ENCODE results near the gene SWT1.
A peak's percentile ranks its signal among the peaks of the same experiment; 100 is the strongest.
"Not testable (repeated sequence)": the region's sequence is repeated elsewhere in the genome, so short reads cannot be mapped to it uniquely, and the experiment has no call there.

The SWT1 gene

GRCh38 chr1:185291652-185292051 is 134.7 kb downstream of the SWT1 start:
- no peak for DNase-seq (ENCODE audit: low read depth)

- no peak for DNase-seq (ENCODE audit: low read depth)
Measured at GRCh38 chr1:185292237-185292636, 135.3 kb downstream of the SWT1 start.

GRCh38 chr1:185293967-185294542 is 137.1 kb downstream of the SWT1 start:
- DNase-seq (ENCODE audit: low read depth) = no peak

- DNase-seq (ENCODE audit: low read depth) = no peak
Measured at GRCh38 chr1:185295091-185295490, 138.1 kb downstream of the SWT1 start.

- no peak for DNase-seq (ENCODE audit: low read depth)
Measured at GRCh38 chr1:185297982-185298381, 141.0 kb downstream of the SWT1 start.

- no peak for DNase-seq (ENCODE audit: low read depth)
Measured at GRCh38 chr1:185300152-185300551, 143.2 kb downstream of the SWT1 start.

- no peak for DNase-seq (ENCODE audit: low read depth)
Measured at GRCh38 chr1:185305419-185305818, 148.5 kb downstream of the SWT1 start.

GRCh38 chr1:185308126-185308525 is 151.2 kb downstream of the SWT1 start:
- DNase-seq (ENCODE audit: low read depth) = no peak

GRCh38 chr1:185309566-185309965 is 152.6 kb downstream of the SWT1 start:
- no peak for DNase-seq (ENCODE audit: low read depth)

- no peak for DNase-seq (ENCODE audit: low read depth)
Measured at GRCh38 chr1:185311589-185312225, 154.7 kb downstream of the SWT1 start.

GRCh38 chr1:185312361-185313138 is 155.6 kb downstream of the SWT1 start:
- DNase-seq (ENCODE audit: low read depth) = no peak

- DNase-seq (ENCODE audit: low read depth) = no peak
Measured at GRCh38 chr1:185314411-185314810, 157.4 kb downstream of the SWT1 start.

- DNase-seq (ENCODE audit: low read depth) = no peak
Measured at GRCh38 chr1:185315445-185316071, 158.6 kb downstream of the SWT1 start.

- DNase-seq (ENCODE audit: low read depth) = peak; percentile 83
Measured at GRCh38 chr1:185316163-185317033, 159.4 kb downstream of the SWT1 start.

- peak; percentile 94 for DNase-seq (ENCODE audit: low read depth)
Measured at GRCh38 chr1:185317034-185317885, 160.3 kb downstream of the SWT1 start, which contains the start of gene IVNS1ABP. TSS of gene IVNS1ABP (minus strand) at chr1:185317243. CDS start at chr1:185309493, 7,750 bp downstream.

- DNase-seq (ENCODE audit: low read depth) = peak; percentile 64
Measured at GRCh38 chr1:185317886-185318310, 160.9 kb downstream of the SWT1 start.

- no peak for DNase-seq (ENCODE audit: low read depth)
Measured at GRCh38 chr1:185318431-185319138, 161.6 kb downstream of the SWT1 start.

GRCh38 chr1:185319139-185319475 is 162.1 kb downstream of the SWT1 start:
- no peak for DNase-seq (ENCODE audit: low read depth)

GRCh38 chr1:185321104-185321503 is 164.1 kb downstream of the SWT1 start:
- not testable (repeated sequence) for DNase-seq (ENCODE audit: low read depth)

- DNase-seq (ENCODE audit: low read depth) = not testable (repeated sequence)
Measured at GRCh38 chr1:185321653-185322221, 164.8 kb downstream of the SWT1 start.
